Measurements from ENCODE around the gene SLC25A43.
A peak's percentile ranks its signal among the peaks of the same experiment; 100 is the strongest.
"Not testable (repeated sequence)": the region's sequence is repeated elsewhere in the genome, so short reads cannot be mapped to it uniquely, and the experiment has no call there.

The SLC25A43 gene

GRCh38 chrX:119482481-119483480 is 83.6 kb downstream of the SLC25A43 start (continued):
- TF ChIP-seq PRDM10 (tag by site-specific recombination; IDR thresholded peaks at IDR 0.05) (peak; percentile 37; the same call in 1 of the 2 replicates), YY1 (tag by site-specific recombination; IDR thresholded peaks at IDR 0.05) (peak; percentile 83), ZNF600 (tag by site-specific recombination; IDR thresholded peaks at IDR 0.05) (peak; percentile 49; the same call in 1 of the 2 replicates), ZNF366 (tag by site-specific recombination; conservative IDR thresholded peaks at IDR 0.05) (0 out of 2 replicates have a peak, but pooled peaks have one; percentile 26)

- H3K9me3 ChIP-seq (ENCODE audit: control insufficient read depth, insufficient read depth, low read depth, low read length) = no peaks in the 10 kb centered on the region
- TF ChIP-seq REST (tag by site-specific recombination; IDR thresholded peaks at IDR 0.05) = no peak
- no peak for TF ChIP-seq ZNF629 (tag by site-specific recombination; IDR thresholded peaks at IDR 0.05)
- TF ChIP-seq ZNF112 (tag by site-specific recombination; IDR thresholded peaks at IDR 0.05) = no peak
Observed at GRCh38 chrX:119486745-119487144, 87.6 kb downstream of the SLC25A43 start.

GRCh38 chrX:119487766-119488165 is 88.6 kb downstream of the SLC25A43 start:
- ChIA-PET POLR2A (interaction anchor here (0.8 kb wide), 1 partner anchor 18 kb away, joined by 4 read pairs; no protein-coding TSS in a partner anchor), CTCF (interaction anchor here (0.7 to 5.8 kb wide), 7 partner anchors 8 to 280 kb away, joined by 3 to 44 read pairs (median 7); no protein-coding TSS in a partner anchor)
- not testable (repeated sequence) for H3K36me3 ChIP-seq (ENCODE audit: control insufficient read depth in 2 of 2, insufficient read depth in 1 of 2, low read length in 2 of 2); H3K9me3 ChIP-seq (ENCODE audit: control insufficient read depth, insufficient read depth, low read depth, low read length); H3K27ac ChIP-seq (ENCODE audit: extremely low read depth, low read depth, low read length); H3K4me1 ChIP-seq (ENCODE audit: control insufficient read depth, insufficient read depth, low read length); H3K4me3 ChIP-seq (ENCODE audit: low read depth, low read length)

More at GRCh38 chrX:119486745-119487144, 87.6 kb downstream of the SLC25A43 start:
- Histone ChIP-seq H3K4me1 (ENCODE audit: control insufficient read depth, insufficient read depth, low read length) (no peaks in the 10 kb centered on the region), H3K4me3 (ENCODE audit: low read depth, low read length) (no peak overlapping the region), H3K27ac (ENCODE audit: extremely low read depth, low read depth, low read length) (no peak overlapping the region), H3K36me3 (ENCODE audit: control insufficient read depth in 2 of 2, insufficient read depth in 1 of 2, low read length in 2 of 2) (no peaks in the 10 kb centered on the region)
- POLR2A ChIA-PET = no interaction called here
- CTCF ChIA-PET = interaction anchor here (0.7 to 5.8 kb wide), 4 partner anchors 10 to 656 kb away, joined by 3 to 44 read pairs (median 8); no protein-coding TSS in a partner anchor

GRCh38 chrX:119488749-119489148 is 89.6 kb downstream of the SLC25A43 start:
- no peaks in the 10 kb centered on the region for H3K9me3 ChIP-seq (ENCODE audit: control insufficient read depth, insufficient read depth, low read depth, low read length)
- no peaks in the 10 kb centered on the region for H3K4me1 ChIP-seq (ENCODE audit: control insufficient read depth, insufficient read depth, low read length)
- H3K36me3 ChIP-seq (ENCODE audit: control insufficient read depth in 2 of 2, insufficient read depth in 1 of 2, low read length in 2 of 2) = no peaks in the 10 kb centered on the region
- no peak overlapping the region for H3K27ac ChIP-seq (ENCODE audit: extremely low read depth, low read depth, low read length)
- POLR2A ChIA-PET = interaction anchor here (0.7 kb wide), 2 partner anchors 23 to 117 kb away, joined by 3 read pairs; no protein-coding TSS in a partner anchor
- CTCF ChIA-PET = interaction anchor here (0.6 to 5.8 kb wide), 16 partner anchors 8 to 1264 kb away, joined by 3 to 44 read pairs (median 4); no protein-coding TSS in a partner anchor
- H3K4me3 ChIP-seq (ENCODE audit: low read depth, low read length) = no peak overlapping the region
- no peak for TF ChIP-seq BCL11A (tag by site-specific recombination; IDR thresholded peaks at IDR 0.05; ENCODE audit: low read depth)
- no peak for TF ChIP-seq ZSCAN5A (tag by site-specific recombination; IDR thresholded peaks at IDR 0.05)
- TF ChIP-seq ZNF23 (tag by site-specific recombination; IDR thresholded peaks at IDR 0.05; ENCODE audit: borderline replicate concordance) = no peak
- TF ChIP-seq ZNF654 (tag by site-specific recombination; IDR thresholded peaks at IDR 0.05; ENCODE audit: low read depth) = peak; percentile 58
- TF ChIP-seq OVOL3 (tag by site-specific recombination; IDR thresholded peaks at IDR 0.05) = no peak
- peak; percentile 27; the same call in 1 of the 2 replicates for TF ChIP-seq CTCF (tag by site-specific recombination; IDR thresholded peaks at IDR 0.05)
- peak; percentile 86 for TF ChIP-seq ZNF362 (tag by site-specific recombination; IDR thresholded peaks at IDR 0.05)
- peak; percentile 75 for TF ChIP-seq IKZF3 (tag by site-specific recombination; IDR thresholded peaks at IDR 0.05)

Data from HEK293 (cell line).